MM.1S (cell line): ENCODE measurements around the gene MYRFL.

Experiments
- DNase-seq: peaks from one replicate; pipeline ENCODE4 v3.0.0-alpha.2; 2015
- H2AFZ ChIP-seq: fragments of 300-600 bp; sonication (generic); 2 replicates; pipeline ENCODE4 v1.6.0; 2016; ENCODE audit warnings: antibody characterized with exemption, low read length
- H3F3A ChIP-seq: fragments of 300-600 bp; sonication (generic); 2 replicates; pipeline ENCODE4 v1.6.1; 2016; ENCODE audit warnings: mild to moderate bottlenecking, antibody characterized with exemption, low read length, moderate library complexity, mixed read lengths; ENCODE audit not compliant: insufficient read depth
- H3K27ac ChIP-seq: fragments of 300-600 bp; sonication (generic); 2 replicates; pipeline ENCODE4 v1.5.1; 2016; ENCODE audit warnings: mild to moderate bottlenecking, low read length
- H3K27me3 ChIP-seq: fragments of 300-600 bp; sonication (generic); replicated peaks from 2 replicates; pipeline ENCODE4 v1.6.0; 2016; ENCODE audit warnings: low read length; ENCODE audit not compliant: insufficient read depth
- H3K36me3 ChIP-seq: fragments of 300-600 bp; sonication (generic); replicated peaks from 2 replicates; pipeline ENCODE4 v1.6.1; 2016; ENCODE audit warnings: mild to moderate bottlenecking, low read length, mixed read lengths; ENCODE audit not compliant: insufficient read depth
- H3K4me1 ChIP-seq: fragments of 300-600 bp; sonication (generic); 2 replicates; pipeline ENCODE4 v1.6.1; 2016; ENCODE audit warnings: low read length, mixed read lengths
- H3K4me2 ChIP-seq: fragments of 300-600 bp; sonication (generic); 2 replicates; pipeline ENCODE4 v1.6.0; 2016; ENCODE audit warnings: low read depth, low read length
- H3K4me3 ChIP-seq: fragments of 300-600 bp; sonication (generic); 2 replicates; pipeline ENCODE4 v1.5.1; 2016; ENCODE audit warnings: low read length, mixed read lengths
- H3K79me2 ChIP-seq: fragments of 300-600 bp; sonication (generic); 2 replicates; pipeline ENCODE4 v1.6.1; 2016; ENCODE audit warnings: mixed run types, low read length, mixed read lengths
- H3K9ac ChIP-seq: fragments of 300-600 bp; sonication (generic); 2 replicates; pipeline ENCODE4 v1.6.1; 2016; ENCODE audit warnings: low read length, mixed read lengths
- H3K9me2 ChIP-seq: fragments of 300-600 bp; sonication (generic); replicated peaks from 2 replicates; pipeline ENCODE4 v1.6.1; 2016; ENCODE audit warnings: mild to moderate bottlenecking, low read length, mixed read lengths; ENCODE audit not compliant: insufficient read depth
- H3K9me3 ChIP-seq: fragments of 300-600 bp; sonication (generic); replicated peaks from 2 replicates; pipeline ENCODE4 v1.6.1; 2016; ENCODE audit warnings: mild to moderate bottlenecking, low read length, mixed read lengths; ENCODE audit not compliant: insufficient read depth
- H4K20me1 ChIP-seq: fragments of 300-600 bp; sonication (generic); 2 replicates; pipeline ENCODE4 v1.6.1; 2016; ENCODE audit warnings: mild to moderate bottlenecking, low read length, moderate library complexity, mixed read lengths; ENCODE audit not compliant: insufficient read depth
- CTCF ChIP-seq: fragments of 300-600 bp; sonication (generic); IDR thresholded peaks from 2 replicates; pipeline ENCODE4 v1.5.1; 2016; ENCODE audit warnings: antibody characterized with exemption, low read length, mixed read lengths
- EZH2 ChIP-seq: fragments of 300-600 bp; sonication (generic); optimal IDR thresholded peaks from 2 replicates; pipeline ENCODE3; 2017; ENCODE audit warnings: low read depth, mild to moderate bottlenecking, antibody characterized with exemption, low read length, mixed read lengths
- EZH2phosphoT487 ChIP-seq: fragments of 300-600 bp; sonication (generic); IDR thresholded peaks from 2 replicates; pipeline ENCODE4 v1.6.1; 2018; ENCODE audit warnings: antibody characterized with exemption, low read length

MYRFL gene

DNA sequence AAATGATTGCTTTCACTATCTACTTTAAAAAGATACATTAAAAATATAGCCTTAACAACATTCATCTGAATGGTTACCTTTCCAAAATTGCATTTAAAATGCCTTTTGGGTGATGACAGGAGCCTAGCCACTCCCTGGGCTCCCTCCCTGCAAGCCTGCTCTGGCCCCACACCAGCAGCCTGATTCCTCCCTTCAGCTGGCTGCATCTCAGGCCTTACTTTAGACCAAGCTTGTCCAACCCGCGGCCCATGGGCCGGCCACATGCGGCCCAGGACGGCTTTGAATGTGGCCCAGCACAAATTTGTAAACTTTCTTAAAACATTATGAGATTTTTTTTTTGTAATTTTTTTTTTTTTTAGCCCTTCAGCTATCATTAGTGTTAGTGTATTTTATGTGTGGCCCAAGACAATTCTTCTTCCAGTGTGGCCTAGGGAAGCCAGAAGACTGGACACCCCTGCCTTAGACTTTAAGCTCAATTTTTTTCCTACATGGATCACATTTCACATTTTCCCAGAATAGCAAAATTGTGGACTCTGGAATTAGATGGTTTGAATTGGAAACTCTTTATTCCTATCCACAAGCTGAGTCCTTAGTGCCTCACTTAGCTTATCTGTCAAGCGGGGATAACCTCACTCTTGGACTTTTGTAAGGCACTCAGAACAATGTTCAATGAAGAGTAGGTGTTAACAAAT is 124.4 kb downstream of the MYRFL start:
- no peak overlapping the region for H2AFZ ChIP-seq
- TF ChIP-seq EZH2 (no peak), EZH2phosphoT487 (no peak), CTCF (no peak)
- no peaks in the 10 kb centered on the region for H3K9me2 ChIP-seq
- no peak overlapping the region for H3K9ac ChIP-seq
- DNase-seq: no peak
- H3K9me3 ChIP-seq: no peaks in the 10 kb centered on the region
- H3K79me2 ChIP-seq: no peaks in the 10 kb centered on the region
- no peaks in the 10 kb centered on the region for H3K4me1 ChIP-seq
- no peak overlapping the region for H3K4me2 ChIP-seq
- H3K4me3 ChIP-seq: no peak overlapping the region
- H3F3A ChIP-seq: no peaks in the 10 kb centered on the region
- H3K27me3 ChIP-seq: no peaks in the 10 kb centered on the region
- no peak overlapping the region for H3K27ac ChIP-seq
- H4K20me1 ChIP-seq: no peaks in the 10 kb centered on the region
- H3K36me3 ChIP-seq: no peaks in the 10 kb centered on the region

DNA sequence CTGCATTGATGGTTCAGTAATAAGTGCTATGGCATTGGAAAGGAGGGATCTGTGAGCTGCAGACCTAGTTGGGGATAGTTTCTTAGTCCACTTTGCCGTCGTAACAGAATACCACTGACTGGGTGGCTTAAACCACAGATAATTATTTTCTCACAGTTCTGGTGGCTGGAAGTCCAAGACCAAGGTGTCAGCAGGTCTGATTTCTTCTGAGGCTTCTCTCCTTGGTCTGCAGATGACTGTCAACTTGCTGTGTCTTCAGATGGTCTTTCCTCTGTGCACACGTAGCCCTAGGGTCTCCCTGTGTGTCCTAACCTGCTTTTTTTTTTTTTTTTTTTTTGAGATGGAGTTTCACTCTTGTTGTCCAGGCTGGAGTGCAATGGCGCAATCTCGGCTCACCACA is 126.1 kb downstream of the MYRFL start:
- no peaks in the 10 kb centered on the region for H3K4me1 ChIP-seq
- H3K4me2 ChIP-seq: no peak overlapping the region
- H3K27ac ChIP-seq: no peak overlapping the region
- H3F3A ChIP-seq: no peaks in the 10 kb centered on the region
- no peak overlapping the region for H2AFZ ChIP-seq
- DNase-seq: no peak
- H3K79me2 ChIP-seq: no peaks in the 10 kb centered on the region
- H3K9ac ChIP-seq: no peak overlapping the region
- no peak overlapping the region for H3K4me3 ChIP-seq
- no peaks in the 10 kb centered on the region for H3K36me3 ChIP-seq
- H3K9me3 ChIP-seq: no peaks in the 10 kb centered on the region
- no peaks in the 10 kb centered on the region for H3K27me3 ChIP-seq
- no peaks in the 10 kb centered on the region for H3K9me2 ChIP-seq
- TF ChIP-seq CTCF: no peak
- no peak for TF ChIP-seq EZH2
- TF ChIP-seq EZH2phosphoT487: no peak
- H4K20me1 ChIP-seq: no peaks in the 10 kb centered on the region

- Histone ChIP-seq H3K4me1 (no peaks in the 10 kb centered on the region), H3K27me3 (no peaks in the 10 kb centered on the region), H3K9me3 (no peaks in the 10 kb centered on the region), H3F3A (no peaks in the 10 kb centered on the region), H3K36me3 (no peaks in the 10 kb centered on the region), H3K9ac (no peak overlapping the region), H3K27ac (no peak overlapping the region), H3K4me2 (no peak overlapping the region), H3K9me2 (no peaks in the 10 kb centered on the region), H4K20me1 (no peaks in the 10 kb centered on the region), H2AFZ (no peak overlapping the region), H3K79me2 (no peaks in the 10 kb centered on the region), H3K4me3 (no peak overlapping the region)
- TF ChIP-seq EZH2phosphoT487 (no peak), EZH2 (no peak), CTCF (no peak)
- DNase-seq: no peak
These were observed 127.9 kb downstream of the MYRFL start for GRCh38 chr12:69952890-69953289.
